Measurements from ENCODE around the gene SAFB2. TPM values are rescaled to one million over a fixed set of nuclear protein-coding genes. Genes with fewer than 3 reads are reported as not detected.
"Not testable (repeated sequence)": the region's sequence is repeated elsewhere in the genome, so short reads cannot be mapped to it uniquely, and the experiment has no call there.

The SAFB2 gene
- total RNA-seq, 1 donor from 2014 or later, result 121 TPM

- no peak for DNase-seq (ENCODE audit: low spot score)
- ATAC-seq, result no peak
- intact Hi-C loops (cut with DNase I), result no loop called here
These were observed 9.4 kb downstream of the SAFB2 start for GRCh38 chr19:5612891-5613865.

GRCh38 chr19:5609881-5610448 is 12.6 kb downstream of the SAFB2 start:
- DNase-seq (ENCODE audit: low spot score), result no peak

DNA sequence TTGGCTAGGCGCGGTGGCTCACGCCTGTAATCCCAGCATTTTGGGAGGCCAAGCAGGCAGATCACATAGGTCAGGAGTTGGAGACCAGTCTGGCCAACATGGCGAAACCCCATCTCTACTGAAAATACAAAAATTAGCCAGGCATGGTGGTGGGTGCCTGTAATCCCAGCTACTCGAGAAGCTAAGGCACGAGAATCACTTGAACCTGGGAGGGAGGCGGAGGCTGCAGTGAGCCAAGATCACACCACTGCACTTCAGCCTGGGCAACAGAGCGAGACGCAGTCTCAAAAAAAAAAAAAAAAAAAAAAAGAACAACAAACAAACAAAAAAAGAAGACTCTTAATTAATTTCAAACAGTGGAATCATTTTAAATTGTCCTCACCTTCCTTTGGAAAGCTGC is 13.8 kb downstream of the SAFB2 start:
- intact Hi-C loops (cut with DNase I); DNase-seq (ENCODE audit: low spot score): not testable (repeated sequence)

More at GRCh38 chr19:5609881-5610448, 12.6 kb downstream of the SAFB2 start:
- ATAC-seq, result no peak
- intact Hi-C loops (cut with DNase I), result no loop called here

DNA sequence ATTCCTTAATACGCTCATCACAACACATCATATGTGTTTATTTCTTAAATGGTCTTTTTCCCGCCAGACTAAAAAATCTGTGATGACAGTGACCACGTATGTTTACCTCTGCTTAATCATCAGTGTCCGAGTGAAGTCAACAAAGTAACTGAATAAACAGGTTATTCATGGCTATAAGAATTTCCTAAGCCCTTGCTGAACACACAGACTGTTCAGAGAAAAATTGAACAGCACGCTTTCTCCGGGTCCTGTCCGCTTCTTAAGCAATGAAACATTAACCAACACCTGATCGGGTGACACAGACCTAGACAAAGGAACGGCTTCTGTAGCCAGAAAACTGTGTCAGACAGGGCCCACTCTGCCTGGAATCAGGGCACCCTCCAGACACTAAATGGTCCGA is 14.3 kb downstream of the SAFB2 start:
- no peak for DNase-seq (ENCODE audit: low spot score)
- intact Hi-C loops (cut with DNase I), result no loop called here
- ATAC-seq, result no peak

More for the DNA sequence above, 13.8 kb downstream of the SAFB2 start:
- ATAC-seq, result not testable (repeated sequence)

- intact Hi-C loops (cut with DNase I), result no loop called here
- DNase-seq (ENCODE audit: low spot score), result no peak
- ATAC-seq, result no peak
These were observed 15.0 kb downstream of the SAFB2 start for GRCh38 chr19:5607318-5608275.

DNA sequence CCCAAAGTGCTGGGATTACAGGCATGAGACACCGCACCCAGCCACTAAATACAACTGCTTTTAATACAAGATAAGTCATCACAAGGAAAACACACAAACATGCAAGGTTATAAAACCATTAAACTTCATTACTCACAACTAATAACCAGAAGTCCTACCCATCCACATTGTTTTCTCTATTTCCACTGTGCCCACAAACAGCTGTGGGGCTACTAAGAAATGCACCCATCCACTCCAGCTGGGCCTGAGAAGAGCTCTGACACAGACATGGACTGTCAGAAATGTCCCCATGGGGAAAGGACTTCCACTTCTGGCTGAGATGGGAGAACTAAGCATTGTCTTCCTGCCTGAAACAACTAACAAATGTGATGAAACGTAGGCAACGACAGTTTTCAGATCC is 17.2 kb downstream of the SAFB2 start:
- intact Hi-C loops (cut with DNase I), result no loop called here
- no peak for DNase-seq (ENCODE audit: low spot score)

GRCh38 chr19:5603626-5604025 is 18.9 kb downstream of the SAFB2 start:
- DNase-seq (ENCODE audit: low spot score), result no peak
- ATAC-seq, result no peak
- intact Hi-C loops (cut with DNase I), result no loop called here

More for the DNA sequence above, 17.2 kb downstream of the SAFB2 start:
- ATAC-seq, result no peak

GRCh38 chr19:5600797-5601196 is 21.8 kb downstream of the SAFB2 start:
- intact Hi-C loops (cut with DNase I), result no loop called here

GRCh38 chr19:5595745-5596144 is 26.8 kb downstream of the SAFB2 start:
- DNase-seq (ENCODE audit: low spot score) (no peak), ATAC-seq (no peak)
- intact Hi-C loops (cut with DNase I), result no loop called here

More at GRCh38 chr19:5600797-5601196, 21.8 kb downstream of the SAFB2 start:
- ATAC-seq (no peak), DNase-seq (ENCODE audit: low spot score) (no peak)

DNA sequence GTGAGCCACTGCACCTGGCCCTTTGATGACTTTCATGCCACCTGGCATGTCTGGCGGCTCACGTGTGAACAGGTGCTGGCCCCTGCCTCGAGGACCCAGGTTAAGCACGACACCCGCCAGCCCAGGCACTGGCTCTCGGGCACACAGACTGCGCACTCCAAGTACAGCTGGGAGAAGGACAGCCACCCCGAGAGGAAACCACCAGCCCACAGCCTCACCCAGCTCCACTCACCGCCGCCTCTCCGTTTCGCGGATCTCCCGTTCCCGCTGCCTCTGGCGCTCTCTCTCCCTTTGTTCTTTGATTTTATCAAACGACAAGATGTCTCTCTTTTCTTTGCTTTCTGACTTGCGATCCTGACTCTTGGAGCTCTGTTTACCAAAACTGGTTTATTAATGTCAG is 27.4 kb downstream of the SAFB2 start:
- no peak for DNase-seq (ENCODE audit: low spot score)
- no peak for ATAC-seq
- intact Hi-C loops (cut with DNase I), result no loop called here

- DNase-seq (ENCODE audit: low spot score), result no peak
- ATAC-seq, result no peak
- intact Hi-C loops (cut with DNase I), result no loop called here
These were observed 28.0 kb downstream of the SAFB2 start for GRCh38 chr19:5594521-5594950.

DNA sequence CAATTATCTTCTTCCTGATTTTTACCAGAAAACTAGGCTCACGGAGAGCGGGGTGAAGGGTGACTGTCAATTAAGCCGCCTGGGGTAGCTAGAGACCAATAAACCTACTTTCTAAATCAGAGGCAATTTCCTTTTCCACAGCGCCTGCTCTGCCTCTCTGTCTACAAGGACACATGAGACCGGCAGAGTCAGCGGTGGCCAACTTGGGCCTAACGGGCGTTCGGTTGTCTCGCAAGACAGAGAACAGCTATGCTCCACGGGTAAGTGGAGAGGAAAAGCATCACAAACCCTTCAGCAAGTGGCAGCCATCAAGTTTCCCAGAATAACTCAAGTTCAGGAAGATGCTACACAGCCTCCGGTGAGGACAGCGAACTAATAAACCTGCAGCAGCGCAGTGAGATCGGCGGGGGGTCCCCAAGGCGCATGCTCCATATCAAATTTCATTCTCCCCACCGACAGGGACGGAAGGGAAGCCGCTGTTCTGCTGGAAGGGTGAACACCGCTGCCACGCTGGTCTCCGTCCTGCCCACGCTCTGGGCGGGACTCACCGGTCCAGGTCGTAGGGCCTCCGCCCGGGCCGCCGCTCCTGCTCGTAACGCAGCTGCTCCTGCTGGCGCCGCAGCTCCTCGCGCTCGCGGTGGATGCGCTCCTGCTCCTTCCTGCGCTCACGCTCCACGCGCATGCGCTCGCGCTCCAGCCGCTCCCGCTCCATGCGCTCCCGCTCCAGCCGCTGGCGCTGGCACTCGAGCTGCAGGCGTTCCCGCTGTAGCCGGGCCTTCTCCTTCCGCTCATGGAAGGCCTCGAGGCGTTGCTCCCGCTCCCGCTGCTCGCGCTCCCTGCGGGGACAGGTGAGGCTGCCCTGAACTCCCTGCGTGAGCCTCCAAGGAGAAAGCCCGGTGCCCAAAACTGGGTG is 29.0 kb downstream of the SAFB2 start:
- intact Hi-C loops (cut with DNase I), result no loop called here
- DNase-seq (ENCODE audit: low spot score), result no peak
- no peak for ATAC-seq

GRCh38 chr19:5592531-5593342 is 29.8 kb downstream of the SAFB2 start:
- intact Hi-C loops (cut with DNase I), result loop anchor here (1.0 kb wide), 1 partner anchor 44 kb away; no protein-coding TSS in a partner anchor

DNA sequence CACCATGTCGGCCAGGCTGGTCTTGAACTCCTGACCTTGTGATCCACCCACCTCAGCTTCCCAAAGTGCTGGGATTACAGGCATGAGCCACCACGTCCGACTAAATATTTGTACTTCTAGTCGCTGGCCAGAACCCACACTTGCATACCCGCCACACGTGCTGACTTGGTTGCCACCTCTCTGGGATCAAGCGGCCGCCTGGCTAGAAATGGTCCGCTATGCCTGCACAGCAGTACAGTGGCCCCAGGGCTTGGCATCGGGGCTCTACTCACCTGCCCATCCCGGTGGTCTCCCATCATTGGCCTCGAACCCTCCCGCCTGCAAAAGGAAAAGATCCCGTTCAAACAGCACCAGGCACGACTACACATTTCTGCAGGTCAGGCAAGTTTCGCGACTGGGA is 31.1 kb downstream of the SAFB2 start:
- no peak for DNase-seq (ENCODE audit: low spot score)
- intact Hi-C loops (cut with DNase I), result no loop called here
- no peak for ATAC-seq

More at GRCh38 chr19:5592531-5593342, 29.8 kb downstream of the SAFB2 start:
- DNase-seq (ENCODE audit: low spot score) (no peak), ATAC-seq (no peak)

GRCh38 chr19:5590865-5591154 is 31.8 kb downstream of the SAFB2 start:
- DNase-seq (ENCODE audit: low spot score), result no peak
- ATAC-seq, result no peak
- intact Hi-C loops (cut with DNase I), result no loop called here

- DNase-seq (ENCODE audit: low spot score), result no peak
- intact Hi-C loops (cut with DNase I), result no loop called here
- no peak for ATAC-seq
These were observed 32.3 kb downstream of the SAFB2 start for GRCh38 chr19:5590151-5590864.

Measured in sciatic nerve (tissue), 2 donors.